NCI-H146 (cell line): ENCODE measurements around the gene BICRA.

Source experiments
- DNase-seq: peaks from one replicate; lab custom pipeline; 2025; lab: John Stamatoyannopoulos, UW

Gene BICRA

DNA sequence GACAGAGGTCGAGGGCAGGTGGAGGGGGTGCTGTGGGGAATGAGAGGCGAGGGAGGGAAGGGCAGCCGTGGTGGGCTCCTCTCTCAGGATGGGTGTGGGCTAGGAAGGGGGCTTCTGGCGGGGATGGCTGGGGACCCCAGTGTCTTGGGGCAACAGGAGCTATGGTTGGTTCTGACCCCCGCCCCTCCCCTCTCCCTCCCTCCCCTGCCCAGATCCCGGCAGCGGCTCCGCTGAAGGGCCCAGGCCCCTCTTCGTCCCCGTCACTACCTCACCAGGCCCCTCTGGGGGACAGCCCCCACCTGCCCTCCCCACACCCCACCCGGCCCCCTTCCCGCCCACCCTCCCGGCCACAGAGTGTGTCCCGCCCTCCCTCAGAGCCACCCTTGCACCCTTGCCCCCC is 85.0 kb downstream of the BICRA start:
- DNase-seq, result no peak

DNA sequence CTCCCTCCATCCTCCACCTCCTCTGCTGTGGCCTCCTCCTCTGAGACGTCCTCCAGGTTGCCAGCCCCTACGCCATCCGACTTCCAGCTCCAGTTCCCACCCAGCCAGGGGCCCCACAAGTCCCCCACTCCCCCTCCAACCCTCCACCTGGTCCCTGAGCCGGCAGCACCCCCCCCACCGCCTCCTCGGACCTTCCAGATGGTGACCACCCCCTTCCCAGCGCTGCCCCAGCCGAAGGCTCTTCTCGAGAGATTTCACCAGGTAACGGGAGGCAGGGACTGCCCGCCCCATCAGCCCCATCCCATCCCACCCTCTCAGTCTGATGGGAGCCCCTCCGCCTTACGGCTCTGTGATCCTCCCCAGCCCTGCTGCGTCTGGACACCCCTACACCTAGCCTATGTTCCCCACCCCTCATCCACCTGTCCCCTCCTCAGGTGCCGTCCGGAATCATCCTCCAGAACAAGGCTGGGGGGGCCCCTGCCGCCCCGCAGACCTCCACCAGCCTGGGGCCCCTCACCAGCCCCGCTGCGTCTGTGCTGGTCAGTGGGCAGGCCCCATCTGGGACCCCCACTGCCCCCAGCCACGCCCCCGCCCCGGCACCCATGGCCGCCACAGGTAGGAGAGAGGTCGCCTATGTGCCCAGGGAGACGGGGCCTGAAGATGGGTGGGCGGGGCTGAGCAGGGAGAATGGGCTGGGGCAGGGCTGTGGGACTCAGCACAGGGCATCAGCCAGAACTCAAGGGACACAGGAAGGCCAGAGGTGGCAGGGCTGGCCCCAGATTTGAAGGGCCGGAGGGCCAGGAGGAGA is 85.7 kb downstream of the BICRA start:
- no peak for DNase-seq

DNA sequence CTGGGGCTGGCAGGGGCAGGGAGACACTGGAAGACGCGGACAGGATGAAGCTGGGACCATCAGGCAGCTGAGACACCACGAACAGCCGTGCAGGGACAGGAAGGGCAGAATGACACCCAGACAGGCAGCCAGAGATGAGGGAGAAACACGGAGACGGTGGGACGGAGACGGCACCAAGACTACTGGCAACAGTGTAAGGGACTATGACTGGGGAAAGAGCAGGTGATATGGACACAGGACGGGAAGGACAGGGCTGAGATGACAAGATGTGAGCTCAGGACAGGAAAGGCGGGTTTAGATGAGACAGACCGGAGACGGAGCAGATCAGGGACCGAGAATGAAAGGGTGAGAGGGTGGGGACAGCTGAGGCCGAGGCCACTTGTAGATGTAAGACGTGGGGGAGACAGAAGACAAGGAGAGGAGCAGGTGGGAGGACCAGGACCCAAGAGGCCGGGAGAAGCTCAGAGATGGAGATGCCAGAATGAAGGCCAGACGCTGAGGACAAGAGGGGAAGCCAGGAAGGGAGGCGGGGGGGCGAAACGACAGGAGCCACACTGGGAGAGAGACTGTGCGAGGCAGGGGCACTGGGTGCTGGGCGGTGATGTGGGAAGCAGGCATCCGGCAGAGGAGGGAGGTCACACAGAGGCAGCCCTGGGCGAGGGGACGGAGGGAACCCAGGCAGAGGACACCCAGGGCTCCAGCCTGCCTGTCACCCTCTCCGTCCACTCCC is 86.8 kb downstream of the BICRA start:
- no peak for DNase-seq

GRCh38 chr19:47696635-47697034 is 87.7 kb downstream of the BICRA start:
- DNase-seq, result no peak

GRCh38 chr19:47697863-47698609 is 89.1 kb downstream of the BICRA start:
- DNase-seq, result peak; percentile 75

- no peak for DNase-seq
Measured at GRCh38 chr19:47698631-47699359, 89.9 kb downstream of the BICRA start.

DNA sequence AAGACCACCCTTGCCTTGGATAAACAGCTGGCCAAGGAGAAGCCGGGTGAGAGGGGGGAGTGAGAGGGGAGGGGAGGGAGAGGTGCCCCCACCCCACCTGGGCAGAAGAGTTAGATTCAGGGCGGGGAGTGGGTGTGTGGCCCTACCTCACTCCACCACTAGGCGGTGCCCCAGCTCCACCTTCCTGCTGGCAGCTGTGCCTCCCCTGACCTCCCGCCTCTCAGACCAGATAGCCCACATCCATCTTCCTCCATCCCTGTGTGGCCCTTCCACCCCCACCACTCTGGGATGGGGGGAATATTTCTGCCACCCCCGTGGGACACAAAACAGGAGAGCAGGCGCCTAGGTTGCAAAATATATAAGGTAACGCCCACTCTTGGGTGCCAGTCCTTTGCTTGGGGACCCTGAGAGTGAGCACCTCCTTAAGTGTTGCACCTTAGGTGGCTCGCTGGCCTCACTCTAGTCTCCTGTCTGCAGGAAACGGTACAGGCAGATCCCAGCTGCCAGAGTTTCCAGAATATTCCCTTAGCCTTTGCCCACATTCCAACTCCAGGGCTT is 90.5 kb downstream of the BICRA start:
- peak; percentile 61 for DNase-seq

DNA sequence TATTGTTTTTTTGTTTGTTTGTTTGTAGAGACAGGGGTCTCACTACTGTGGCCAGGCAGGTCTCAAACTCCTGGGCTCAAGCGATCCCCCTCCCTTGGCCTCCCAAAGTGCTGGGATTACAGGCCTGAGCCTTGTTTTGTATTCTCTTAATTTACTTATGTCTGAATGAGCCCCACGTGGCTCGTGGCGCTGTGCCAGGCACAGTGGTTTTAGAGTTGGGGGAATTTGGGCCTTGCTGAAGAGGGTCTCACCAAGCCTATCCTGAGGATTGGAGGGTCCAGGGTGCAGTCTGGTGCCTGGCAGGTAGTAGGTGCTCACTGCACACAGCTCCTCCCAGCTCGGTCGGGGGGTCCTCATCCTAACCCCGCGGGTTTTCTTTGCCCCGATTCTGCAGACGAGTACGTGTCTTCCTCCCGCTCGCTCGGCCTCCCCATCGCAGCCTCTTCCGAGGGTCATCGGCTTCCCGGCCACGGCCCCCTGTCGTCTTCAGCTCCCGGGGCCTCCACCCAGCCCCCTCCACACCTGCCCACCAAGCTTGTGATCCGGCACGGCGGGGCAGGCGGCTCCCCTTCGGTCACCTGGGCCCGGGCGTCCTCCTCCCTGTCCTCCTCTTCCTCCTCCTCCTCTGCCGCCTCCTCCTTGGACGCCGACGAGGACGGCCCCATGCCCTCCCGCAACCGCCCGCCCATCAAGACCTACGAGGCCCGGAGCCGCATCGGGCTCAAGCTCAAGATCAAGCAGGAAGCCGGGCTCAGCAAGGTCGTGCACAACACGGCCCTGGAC is 92.2 kb downstream of the BICRA start:
- DNase-seq, result no peak

GRCh38 chr19:47701717-47702552 is 93.0 kb downstream of the BICRA start:
- no peak for DNase-seq

DNA sequence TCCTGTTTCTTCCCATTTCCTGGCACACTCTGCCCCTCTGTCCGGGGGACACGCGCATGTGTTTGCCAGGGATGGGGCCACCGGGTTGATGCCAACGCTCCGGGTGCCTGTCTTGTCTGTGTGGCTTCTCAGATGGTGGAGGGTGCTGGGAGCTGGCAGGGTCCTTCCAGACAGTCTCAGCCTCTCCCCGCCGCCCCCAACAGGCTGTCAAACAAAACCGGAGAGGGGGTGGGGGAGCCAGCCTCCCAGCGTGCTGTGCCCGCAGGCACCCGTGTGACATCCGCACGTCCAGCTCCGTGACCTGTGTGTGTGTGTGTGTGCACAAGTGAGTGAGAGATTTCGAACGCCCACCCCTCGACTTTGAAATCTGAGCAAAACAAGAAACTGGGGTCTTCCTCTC is 93.7 kb downstream of the BICRA start:
- no peak for DNase-seq

GRCh38 chr19:47703301-47703700 is 94.4 kb downstream of the BICRA start:
- no peak for DNase-seq

DNA sequence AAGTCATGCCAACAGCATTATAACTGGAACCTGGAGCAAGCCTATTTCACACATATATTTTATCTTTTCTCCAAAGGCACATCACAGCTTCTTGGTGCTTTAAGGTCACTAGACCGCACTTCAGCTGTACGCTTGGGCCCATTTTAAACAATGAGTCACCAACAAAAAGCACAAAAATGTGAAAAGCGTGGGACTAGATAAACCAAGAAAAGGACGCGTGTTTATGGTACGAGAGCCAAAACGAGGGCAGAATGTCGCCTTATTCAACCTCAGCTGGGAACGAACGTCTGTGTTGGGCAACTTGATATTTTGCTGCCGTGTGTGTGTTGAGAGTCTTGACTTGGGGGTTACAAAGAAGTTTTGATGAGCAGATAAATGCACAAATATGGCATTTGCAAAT is 95.1 kb downstream of the BICRA start:
- no peak for DNase-seq

GRCh38 chr19:47704656-47705055 is 95.7 kb downstream of the BICRA start:
- DNase-seq, result no peak

DNA sequence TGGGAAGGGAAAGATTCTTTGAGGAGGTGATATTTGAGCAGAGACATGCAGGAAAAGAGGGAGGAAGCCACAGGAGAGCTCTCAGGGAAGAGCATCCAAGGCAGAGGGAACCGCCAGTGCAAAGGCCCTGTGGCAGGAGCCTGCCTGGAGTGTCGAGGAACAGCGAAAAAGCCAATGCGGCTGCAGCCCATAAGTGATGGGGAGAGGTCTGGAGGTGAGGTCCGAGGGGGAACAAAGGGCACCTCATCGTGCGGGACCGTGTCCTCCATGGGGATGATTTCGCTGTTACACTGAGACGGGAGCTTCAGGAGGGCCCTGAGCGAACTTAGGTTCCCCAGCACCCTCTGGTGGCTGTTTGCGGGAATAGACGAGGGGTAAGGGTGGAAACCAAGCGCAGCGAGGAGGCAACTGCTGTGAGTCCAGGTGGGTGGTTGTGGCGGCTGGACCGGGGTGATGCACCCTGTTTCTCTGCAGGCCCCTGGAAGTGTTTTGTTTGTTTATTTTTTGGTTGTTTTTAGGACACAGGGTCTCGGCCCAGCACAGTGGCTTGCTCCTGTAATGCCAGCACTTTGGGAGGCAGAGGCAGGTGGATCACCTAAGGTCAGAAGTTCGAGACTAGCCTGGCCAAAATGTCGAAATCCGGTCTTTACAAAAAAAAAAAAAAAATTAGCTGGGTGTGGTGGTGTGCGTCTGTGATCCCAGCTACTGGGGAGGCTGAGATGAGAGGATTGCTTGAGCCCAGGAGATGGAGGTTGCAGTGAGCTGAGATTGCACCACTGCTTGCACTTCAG is 98.4 kb downstream of the BICRA start:
- peak; percentile 84 for DNase-seq

DNA sequence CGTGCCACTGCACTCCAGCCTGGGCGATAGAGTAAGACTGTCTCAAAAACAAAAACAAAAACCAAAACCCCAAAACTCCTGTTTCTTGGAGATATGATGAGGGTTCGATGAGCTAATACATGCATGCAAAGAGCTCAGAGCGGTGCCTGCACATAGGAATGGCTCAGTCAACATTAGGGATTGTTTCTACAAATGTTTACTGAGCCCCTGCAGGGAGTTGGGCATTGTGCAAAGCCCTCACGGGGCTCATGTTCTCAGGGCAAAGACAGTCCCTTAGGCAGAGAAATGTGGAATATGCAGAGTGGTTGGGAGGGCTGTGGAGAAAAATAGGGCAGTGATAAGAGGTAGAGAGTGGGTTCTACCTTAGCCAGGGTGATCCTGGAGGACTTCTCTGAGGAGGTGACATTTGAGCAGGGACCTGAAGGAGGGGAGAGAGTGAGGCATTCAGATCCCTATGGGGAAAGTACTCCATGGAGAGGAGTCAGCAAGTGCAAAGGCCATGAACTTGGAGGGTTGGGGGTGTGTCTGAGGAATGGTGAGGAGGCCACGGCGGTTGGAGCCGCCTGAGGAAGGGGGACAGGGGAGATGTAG is 102.8 kb downstream of the BICRA start:
- peak; percentile 46 for DNase-seq

GRCh38 chr19:47713046-47714021 is 104.4 kb downstream of the BICRA start, which contains the start of gene EHD2:
EHD2 (plus strand) TSS chr19:47713422; CDS start chr19:47716613, 3,191 bp downstream.
- DNase-seq, result peak; percentile 18

DNA sequence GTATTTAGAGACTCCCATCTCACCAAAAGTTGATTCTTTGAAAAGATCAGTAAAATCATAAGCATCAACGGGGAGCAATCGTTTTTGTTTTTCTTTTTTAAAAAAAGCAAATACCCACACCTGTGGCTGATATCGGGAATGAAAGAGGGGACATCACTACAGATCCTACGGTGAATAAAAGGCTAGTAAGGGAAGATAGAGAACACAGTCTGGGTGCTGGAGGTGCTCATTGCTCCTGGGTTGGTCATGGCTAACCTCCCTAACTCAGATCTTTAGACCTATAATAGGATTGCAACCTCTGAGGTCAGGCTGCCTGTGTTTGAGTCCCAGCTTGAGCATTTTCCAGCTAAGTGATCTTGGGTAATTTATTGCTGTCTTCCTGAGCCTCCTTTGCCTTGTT is 105.4 kb downstream of the BICRA start:
- no peak for DNase-seq
